ENCODE results near the gene UBE2J2.

The UBE2J2 gene

GRCh38 chr1:1225238-1225845 is 48.3 kb downstream of the UBE2J2 start:
- no peak overlapping the region for H3K4me3 Mint-ChIP-seq
- H3K36me3 Mint-ChIP-seq (ENCODE audit: low read depth) = peaks cover 45% of the 10 kb centered on the region
- no peaks in the 10 kb centered on the region for H3K9me3 Mint-ChIP-seq
- no peak for DNase-seq (ENCODE audit: low spot score)
- no peaks in the 10 kb centered on the region for H3K27me3 Mint-ChIP-seq (ENCODE audit: low read depth)
- H3K4me1 Mint-ChIP-seq (ENCODE audit: low read depth) = peaks cover 5% of the 10 kb centered on the region
- H3K27ac Mint-ChIP-seq = no peak overlapping the region

- H3K4me1 Mint-ChIP-seq (ENCODE audit: low read depth) = no peaks in the 10 kb centered on the region
- no peak overlapping the region for H3K4me3 Mint-ChIP-seq
- no peak overlapping the region for H3K27ac Mint-ChIP-seq
- no peaks in the 10 kb centered on the region for H3K27me3 Mint-ChIP-seq (ENCODE audit: low read depth)
- H3K36me3 Mint-ChIP-seq (ENCODE audit: low read depth) = peaks cover 43% of the 10 kb centered on the region
- no peak for DNase-seq (ENCODE audit: low spot score)
- H3K9me3 Mint-ChIP-seq = no peaks in the 10 kb centered on the region
These were observed 49.8 kb downstream of the UBE2J2 start for GRCh38 chr1:1223891-1224290.

- Mint-ChIP-seq H3K9me3 (no peaks in the 10 kb centered on the region), H3K4me3 (no peak overlapping the region), H3K4me1 (ENCODE audit: low read depth) (no peaks in the 10 kb centered on the region), H3K36me3 (ENCODE audit: low read depth) (peaks cover 41% of the 10 kb centered on the region), H3K27ac (no peak overlapping the region), H3K27me3 (ENCODE audit: low read depth) (no peaks in the 10 kb centered on the region)
- no peak for DNase-seq (ENCODE audit: low spot score)
These were observed 50.3 kb downstream of the UBE2J2 start for GRCh38 chr1:1223321-1223720.

- no peak for DNase-seq (ENCODE audit: low spot score)
- Mint-ChIP-seq H3K27me3 (ENCODE audit: low read depth) (no peaks in the 10 kb centered on the region), H3K36me3 (ENCODE audit: low read depth) (peaks cover 41% of the 10 kb centered on the region), H3K27ac (no peak overlapping the region), H3K9me3 (no peaks in the 10 kb centered on the region), H3K4me3 (no peak overlapping the region), H3K4me1 (ENCODE audit: low read depth) (no peaks in the 10 kb centered on the region)
These were observed 51.0 kb downstream of the UBE2J2 start for GRCh38 chr1:1222575-1223225.

GRCh38 chr1:1221887-1222574 is 51.6 kb downstream of the UBE2J2 start:
- Mint-ChIP-seq H3K4me3 (no peak overlapping the region), H3K36me3 (ENCODE audit: low read depth) (peaks cover 41% of the 10 kb centered on the region), H3K27ac (no peak overlapping the region), H3K4me1 (ENCODE audit: low read depth) (no peaks in the 10 kb centered on the region), H3K27me3 (ENCODE audit: low read depth) (no peaks in the 10 kb centered on the region), H3K9me3 (no peaks in the 10 kb centered on the region)
- DNase-seq (ENCODE audit: low spot score) = no peak

- H3K27ac Mint-ChIP-seq = no peak overlapping the region
These were observed 53.5 kb downstream of the UBE2J2 start for GRCh38 chr1:1220197-1220596.

GRCh38 chr1:1219341-1219740 is 54.3 kb downstream of the UBE2J2 start:
- Mint-ChIP-seq H3K27ac (peak overlapping the region; percentile 62), H3K9me3 (no peaks in the 10 kb centered on the region), H3K4me1 (ENCODE audit: low read depth) (peaks cover 13% of the 10 kb centered on the region), H3K27me3 (ENCODE audit: low read depth) (no peaks in the 10 kb centered on the region), H3K4me3 (no peak overlapping the region), H3K36me3 (ENCODE audit: low read depth) (peaks cover 35% of the 10 kb centered on the region)
- DNase-seq (ENCODE audit: low spot score) = no peak

More at GRCh38 chr1:1220197-1220596, 53.5 kb downstream of the UBE2J2 start:
- peaks cover 6% of the 10 kb centered on the region for H3K4me1 Mint-ChIP-seq (ENCODE audit: low read depth)
- no peak for DNase-seq (ENCODE audit: low spot score)
- peaks cover 37% of the 10 kb centered on the region for H3K36me3 Mint-ChIP-seq (ENCODE audit: low read depth)
- H3K27me3 Mint-ChIP-seq (ENCODE audit: low read depth) = no peaks in the 10 kb centered on the region
- H3K4me3 Mint-ChIP-seq = no peak overlapping the region
- no peaks in the 10 kb centered on the region for H3K9me3 Mint-ChIP-seq

GRCh38 chr1:1218524-1219200 is 55.0 kb downstream of the UBE2J2 start:
- no peak for DNase-seq (ENCODE audit: low spot score)
- Mint-ChIP-seq H3K36me3 (ENCODE audit: low read depth) (peaks cover 32% of the 10 kb centered on the region), H3K27me3 (ENCODE audit: low read depth) (no peaks in the 10 kb centered on the region), H3K27ac (no peak overlapping the region), H3K4me1 (ENCODE audit: low read depth) (peaks cover 15% of the 10 kb centered on the region), H3K9me3 (no peaks in the 10 kb centered on the region), H3K4me3 (no peak overlapping the region)

GRCh38 chr1:1217621-1218523 is 55.8 kb downstream of the UBE2J2 start:
- Mint-ChIP-seq H3K4me1 (ENCODE audit: low read depth) (peaks cover 15% of the 10 kb centered on the region), H3K4me3 (no peak overlapping the region), H3K27ac (no peak overlapping the region), H3K36me3 (ENCODE audit: low read depth) (peaks cover 27% of the 10 kb centered on the region), H3K27me3 (ENCODE audit: low read depth) (no peaks in the 10 kb centered on the region), H3K9me3 (no peaks in the 10 kb centered on the region)
- peak; percentile 33 for DNase-seq (ENCODE audit: low spot score)

GRCh38 chr1:1216770-1217620 is 56.7 kb downstream of the UBE2J2 start:
- no peak for DNase-seq (ENCODE audit: low spot score)
- Mint-ChIP-seq H3K36me3 (ENCODE audit: low read depth) (peaks cover 22% of the 10 kb centered on the region), H3K4me3 (peak overlapping the region; percentile 57), H3K4me1 (ENCODE audit: low read depth) (peaks cover 15% of the 10 kb centered on the region), H3K9me3 (no peaks in the 10 kb centered on the region), H3K27ac (peak overlapping the region; percentile 87), H3K27me3 (ENCODE audit: low read depth) (no peaks in the 10 kb centered on the region)

- Mint-ChIP-seq H3K9me3 (no peaks in the 10 kb centered on the region), H3K36me3 (ENCODE audit: low read depth) (peaks cover 18% of the 10 kb centered on the region), H3K27me3 (ENCODE audit: low read depth) (no peaks in the 10 kb centered on the region), H3K4me1 (ENCODE audit: low read depth) (peaks cover 15% of the 10 kb centered on the region), H3K4me3 (no peak overlapping the region), H3K27ac (peak overlapping the region; percentile 87)
- no peak for DNase-seq (ENCODE audit: low spot score)
These were observed 57.6 kb downstream of the UBE2J2 start for GRCh38 chr1:1215881-1216605.

GRCh38 chr1:1215080-1215676 is 58.5 kb downstream of the UBE2J2 start:
- Mint-ChIP-seq H3K4me1 (ENCODE audit: low read depth) (peaks cover 15% of the 10 kb centered on the region), H3K27ac (no peak overlapping the region), H3K4me3 (peak overlapping the region; percentile 21), H3K36me3 (ENCODE audit: low read depth) (peaks cover 14% of the 10 kb centered on the region), H3K9me3 (no peaks in the 10 kb centered on the region), H3K27me3 (ENCODE audit: low read depth) (no peaks in the 10 kb centered on the region)
- DNase-seq (ENCODE audit: low spot score) = peak; percentile 46
